Gastrocnemius medialis (tissue), 4 donors: Measurements from ENCODE around the gene MGAT4C.

Source experiments
- CTCF ChIP-seq, 5 experiments: fragments of 450-650 bp in 3 of 5; fragments of 200-600 bp in 2 of 5; sonication (generic) in 2 of 5; IDR thresholded peaks in 4 of 5; conservative IDR thresholded peaks in 1 of 5; 1 replicate in 4 of 5; 2 replicates in 1 of 5; pipeline ENCODE4 v1.5.1; 2016 to 2019; ENCODE audit warnings: antibody characterized with exemption in 5 of 5, mild to moderate bottlenecking in 3 of 5, moderate library complexity in 3 of 5
- POLR2A ChIP-seq, 2 donors: fragments of 450-650 bp; IDR thresholded peaks; one replicate each; pipeline ENCODE4 v1.6.1; 2017; ENCODE audit warnings: antibody characterized with exemption in 2 of 2, mild to moderate bottlenecking in 2 of 2, moderate library complexity in 2 of 2

GRCh38 chr12:85998074-85998473 is 258.1 kb downstream of the MGAT4C start:
- TF ChIP-seq CTCF (IDR thresholded peaks at IDR 0.05 in 4 of 5, conservative IDR thresholded peaks at IDR 0.05 in 1 of 5) (no peak), POLR2A (IDR thresholded peaks at IDR 0.05) (no peak)
